ENCODE results near the gene DCAF8. TPM values are rescaled to one million over a fixed set of nuclear protein-coding genes. Genes with fewer than 3 reads are reported as not detected.

DCAF8 gene
- total RNA-seq, 6 experiments from 2014 or later, result 80.2 to 137 (median 110) TPM

- TF ChIP-seq POLR2A (IDR thresholded peaks at IDR 0.05), result no peak
- no peak for TF ChIP-seq CTCF (IDR thresholded peaks at IDR 0.05)
- Histone ChIP-seq H3K27ac (no peak overlapping the region), H3K4me3 (no peak overlapping the region), H3K9me3 (no peaks in the 10 kb centered on the region), H3K4me1 (peaks cover 0 to 11% (median 0%) of the 10 kb centered on the region in 4 donors), H3K27me3 (no peaks in the 10 kb centered on the region), H3K36me3 (peaks cover 0 to 97% (median 53%) of the 10 kb centered on the region in 4 donors)
- intact Hi-C loops (cut with DNase I), result no loop called here
- peak in 1 of 4 donors; percentile 40 for ATAC-seq
- 72% methylated on average over 2 of the region's 2 CpGs for WGBS (ENCODE audit: insufficient coverage, low coverage, low lambda C conversion rate, missing lambda C conversion rate)
- DNase-seq, result no peak
Measured at GRCh38 chr1:160224606-160225005, 37.7 kb downstream of the DCAF8 start.

GRCh38 chr1:160222546-160222945 is 39.8 kb downstream of the DCAF8 start:
- H3K36me3 ChIP-seq, result peaks cover 0 to 97% (median 49%) of the 10 kb centered on the region in 4 donors
- no peak for TF ChIP-seq CTCF (IDR thresholded peaks at IDR 0.05)
- TF ChIP-seq POLR2A (IDR thresholded peaks at IDR 0.05), result no peak
- peaks cover 0 to 18% (median 5%) of the 10 kb centered on the region in 4 donors for H3K4me1 ChIP-seq
- intact Hi-C loops (cut with DNase I), result no loop called here
- H3K27ac ChIP-seq, result no peak overlapping the region
- H3K4me3 ChIP-seq, result no peak overlapping the region
- no peaks in the 10 kb centered on the region for H3K9me3 ChIP-seq
- no peak for ATAC-seq
- no peaks in the 10 kb centered on the region for H3K27me3 ChIP-seq
- no peak for DNase-seq
- 100% methylated on average over 3 of the region's 3 CpGs for WGBS (ENCODE audit: insufficient coverage, low coverage, low lambda C conversion rate, missing lambda C conversion rate)

- Histone ChIP-seq H3K9me3 (no peaks in the 10 kb centered on the region), H3K4me1 (peaks cover 0 to 18% (median 5%) of the 10 kb centered on the region in 4 donors), H3K27me3 (no peaks in the 10 kb centered on the region), H3K27ac (no peak overlapping the region), H3K36me3 (peaks cover 0 to 96% (median 51%) of the 10 kb centered on the region in 4 donors), H3K4me3 (no peak overlapping the region)
- DNase-seq (no peak), ATAC-seq (no peak)
- TF ChIP-seq CTCF (IDR thresholded peaks at IDR 0.05) (no peak), POLR2A (IDR thresholded peaks at IDR 0.05) (no peak)
- intact Hi-C loops (cut with DNase I), result no loop called here
Measured at GRCh38 chr1:160221089-160221488, 41.3 kb downstream of the DCAF8 start.

GRCh38 chr1:160220301-160220700 is 42.0 kb downstream of the DCAF8 start:
- 80% methylated on average over 2 of the region's 2 CpGs for WGBS (ENCODE audit: insufficient coverage, low coverage, low lambda C conversion rate, missing lambda C conversion rate)
- intact Hi-C loops (cut with DNase I), result no loop called here
- Histone ChIP-seq H3K27me3 (no peaks in the 10 kb centered on the region), H3K9me3 (no peaks in the 10 kb centered on the region), H3K36me3 (peaks cover 0 to 96% (median 49%) of the 10 kb centered on the region in 4 donors), H3K4me1 (peaks cover 0 to 18% (median 5%) of the 10 kb centered on the region in 4 donors), H3K4me3 (no peak overlapping the region), H3K27ac (no peak overlapping the region)
- no peak for ATAC-seq
- no peak for DNase-seq
- TF ChIP-seq POLR2A (IDR thresholded peaks at IDR 0.05) (no peak), CTCF (IDR thresholded peaks at IDR 0.05) (no peak)
